Measurements from ENCODE around the gene ECE1. TPM values are rescaled to one million over a fixed set of nuclear protein-coding genes. Genes with fewer than 3 reads are reported as not detected.
A peak's percentile ranks its signal among the peaks of the same experiment; 100 is the strongest.

ECE1 gene
- total and polyA plus RNA-seq, 10 of the 15 experiments (the other 5 are each of a cell fraction or from before 2014, with no cell fraction given): 0.97 to 81.0 (median 37.0) TPM

- 37% methylated on average over 5 of the region's 5 CpGs for WGBS (ENCODE audit: insufficient coverage, insufficient replicate concordance, low lambda C conversion rate, missing lambda C conversion rate)
- no peak overlapping the region for H2AFZ ChIP-seq (ENCODE audit: control insufficient read depth, low read depth, low read length)
- no peak overlapping the region for H3K27ac ChIP-seq (ENCODE audit: control insufficient read depth, insufficient read depth)
- ATAC-seq (no peak), DNase-seq (ENCODE audit: low read depth, low spot score) (no peak), FAIRE-seq (no peak)
- H3K36me3 ChIP-seq (ENCODE audit: control insufficient read depth in 2 of 2, insufficient read depth in 2 of 2, low read length in 1 of 2): peaks cover 0 to 10% of the 10 kb centered on the region in 2 experiments; a peak in 2 of 4 replicates
- SMC1A ChIA-PET (ENCODE audit: uncharacterized antibody, unreplicated experiment): interaction anchor here (1.0 kb wide), 1 partner anchor 9 kb away, joined by 3 read pairs; no protein-coding TSS in a partner anchor
- POLR2A ChIA-PET: no interaction called here
- in situ Hi-C loops (cut with MboI) (no loop called here), intact Hi-C loops (cut with micrococcal nuclease; ENCODE audit: unreplicated experiment) (no loop called here)
- H4K20me1 ChIP-seq (ENCODE audit: control insufficient read depth, insufficient read depth): peaks cover 6% of the 10 kb centered on the region
- no peaks in the 10 kb centered on the region for H3K27me3 ChIP-seq (replicated peaks in 1 of 2; ENCODE audit: control insufficient read depth in 2 of 2, insufficient read depth in 2 of 2, low read length in 1 of 2)
- 0 out of 2 replicates have a peak, but pooled peaks cover 4% of the 10 kb centered on the region for H3K4me1 ChIP-seq (ENCODE audit: control insufficient read depth, insufficient read depth, low read length)
- peak; percentile 14; the same call in 1 of the 2 replicates for TF ChIP-seq SPI1 (IDR thresholded peaks at IDR 0.05; ENCODE audit: borderline replicate concordance, insufficient read depth, low read depth, low read length)
- no peak for TF ChIP-seq NRF1 (conservative IDR thresholded peaks at IDR 0.05; ENCODE audit: low read depth, low read length)
- RAD21 ChIA-PET (ENCODE audit: unreplicated experiment): no interaction called here
- H3K4me3 ChIP-seq: no peak overlapping the region
- CTCF ChIA-PET: interaction anchor here (0.7 to 1.5 kb wide), 4 partner anchors 9 to 37 kb away, joined by 3 to 11 read pairs (median 3); no protein-coding TSS in a partner anchor
- H3K79me2 ChIP-seq (ENCODE audit: control insufficient read depth, insufficient read depth, low read length): no peaks in the 10 kb centered on the region
- H3K9me3 ChIP-seq (replicated peaks; ENCODE audit: control insufficient read depth, insufficient read depth, low read length): no peaks in the 10 kb centered on the region
- no peak overlapping the region for H3K4me2 ChIP-seq (ENCODE audit: control insufficient read depth, insufficient read depth)
- no peak overlapping the region; the same call in 1 of the 2 replicates for H3K9ac ChIP-seq (ENCODE audit: control insufficient read depth, insufficient read depth, low read length)
- BruUV-seq (replicated peaks): no TSS peak
Observed at GRCh38 chr1:21280011-21280471, 10.2 kb downstream of the ECE1 start.

GRCh38 chr1:21278860-21279845, 11.1 kb downstream of the ECE1 start:
- no peak for DNase-seq (ENCODE audit: low read depth, low spot score)
- Histone ChIP-seq H3K4me2 (ENCODE audit: control insufficient read depth, insufficient read depth) (no peak overlapping the region), H3K9ac (ENCODE audit: control insufficient read depth, insufficient read depth, low read length) (no peak overlapping the region), H4K20me1 (ENCODE audit: control insufficient read depth, insufficient read depth) (0 out of 2 replicates have a peak, but pooled peaks cover 4% of the 10 kb centered on the region), H3K4me1 (ENCODE audit: control insufficient read depth, insufficient read depth, low read length) (no peaks in the 10 kb centered on the region), H3K27ac (ENCODE audit: control insufficient read depth, insufficient read depth) (no peak overlapping the region), H3K36me3 (ENCODE audit: control insufficient read depth in 2 of 2, insufficient read depth in 2 of 2, low read length in 1 of 2) (peaks cover 0 to 10% of the 10 kb centered on the region in 2 experiments; a peak in 2 of 4 replicates), H3K9me3 (replicated peaks; ENCODE audit: control insufficient read depth, insufficient read depth, low read length) (no peaks in the 10 kb centered on the region), H3K4me3 (no peak overlapping the region), H2AFZ (ENCODE audit: control insufficient read depth, low read depth, low read length) (no peak overlapping the region), H3K27me3 (replicated peaks in 1 of 2; ENCODE audit: control insufficient read depth in 2 of 2, insufficient read depth in 2 of 2, low read length in 1 of 2) (no peaks in the 10 kb centered on the region), H3K79me2 (ENCODE audit: control insufficient read depth, insufficient read depth, low read length) (no peaks in the 10 kb centered on the region)
- no peak for TF ChIP-seq HDGF (IDR thresholded peaks at IDR 0.05)
- TF ChIP-seq SMAD5 (IDR thresholded peaks at IDR 0.05; ENCODE audit: low read depth): no peak
- TF ChIP-seq LARP7 (IDR thresholded peaks at IDR 0.05): no peak
- no peak for TF ChIP-seq ATF7 (IDR thresholded peaks at IDR 0.05; ENCODE audit: low read depth)
- no peak for TF ChIP-seq ZZZ3 (IDR thresholded peaks at IDR 0.05; ENCODE audit: control insufficient read depth, insufficient read length, low read depth)
- no peak for TF ChIP-seq MTA3 (IDR thresholded peaks at IDR 0.05; ENCODE audit: borderline replicate concordance, low read length)
- TF ChIP-seq BHLHE40 (IDR thresholded peaks at IDR 0.05; ENCODE audit: borderline replicate concordance in 1 of 2, low read depth in 2 of 2, low read length in 1 of 2): no peak
- TF ChIP-seq ZNF24 (IDR thresholded peaks at IDR 0.05): no peak
- no peak for TF ChIP-seq WRNIP1 (IDR thresholded peaks at IDR 0.05; ENCODE audit: borderline replicate concordance, low read depth, low read length)
- no peak for TF ChIP-seq RCOR1 (conservative IDR thresholded peaks at IDR 0.05; ENCODE audit: low read depth, low read length)
- no peak for TF ChIP-seq TARDBP (IDR thresholded peaks at IDR 0.05; ENCODE audit: borderline replicate concordance)
- no peak for TF ChIP-seq POLR2A (IDR thresholded peaks at IDR 0.05; ENCODE audit: low read depth, low read length)
- POLR2A ChIA-PET: no interaction called here
- no peak for ATAC-seq
- FAIRE-seq: no peak
- WGBS (ENCODE audit: insufficient coverage, insufficient replicate concordance, low lambda C conversion rate, missing lambda C conversion rate): 75% methylated on average over 28 of the region's 28 CpGs
- no TSS peak for BruUV-seq (replicated peaks)
- RAD21 ChIA-PET (ENCODE audit: unreplicated experiment): no interaction called here
- in situ Hi-C loops (cut with MboI): no loop called here
- intact Hi-C loops (cut with micrococcal nuclease; ENCODE audit: unreplicated experiment): no loop called here
- SMC1A ChIA-PET (ENCODE audit: uncharacterized antibody, unreplicated experiment): interaction anchor here (0.7 kb wide), 1 partner anchor 24 kb away, joined by 3 read pairs; no protein-coding TSS in a partner anchor
- CTCF ChIA-PET: interaction anchor here (0.7 to 1.5 kb wide), 5 partner anchors 8 to 89 kb away, joined by 3 to 11 read pairs (median 3); no protein-coding TSS in a partner anchor

Data from GM12878 (cell line).